ENCODE measurements around the gene VIPR1.

GRCh38 chr3:42581400-42581708 lies 78.9 kb downstream of the VIPR1 start:
- TF ChIP-seq CTCF (IDR thresholded peaks at IDR 0.05; ENCODE audit: low read depth, low read length) (no peak), EZH2phosphoT487 (IDR thresholded peaks at IDR 0.05; ENCODE audit: low read depth) (no peak)
